ENCODE measurements around the gene HOXD11.

The HOXD11 gene

DNA sequence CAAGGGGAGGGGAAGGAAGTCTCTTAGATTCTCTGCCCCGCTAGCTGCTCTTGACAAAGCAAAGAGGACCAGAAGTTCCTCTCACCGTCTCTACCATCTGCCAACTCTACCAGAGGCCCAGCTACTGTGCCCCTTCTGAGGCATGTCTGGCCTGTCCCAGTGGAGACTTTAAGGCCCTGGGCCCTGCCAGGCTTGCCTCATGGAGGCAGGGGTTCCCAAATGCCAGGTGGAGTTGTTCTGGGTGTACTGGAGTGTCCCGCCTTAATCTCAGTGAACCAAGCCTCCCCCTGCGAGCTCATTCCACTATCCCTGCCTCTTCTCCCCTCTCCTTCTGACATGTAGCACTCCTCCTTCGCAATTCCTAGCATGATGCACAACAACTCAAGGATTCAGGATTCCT, 5.2 kb upstream of the HOXD11 start:
- in situ Hi-C loops (cut with HindIII; ENCODE audit: low pct_ligation_motif_present, low pct_unique_long_range_greater_than_20kb, low sequenced_read_pairs) = no loop called here

DNA sequence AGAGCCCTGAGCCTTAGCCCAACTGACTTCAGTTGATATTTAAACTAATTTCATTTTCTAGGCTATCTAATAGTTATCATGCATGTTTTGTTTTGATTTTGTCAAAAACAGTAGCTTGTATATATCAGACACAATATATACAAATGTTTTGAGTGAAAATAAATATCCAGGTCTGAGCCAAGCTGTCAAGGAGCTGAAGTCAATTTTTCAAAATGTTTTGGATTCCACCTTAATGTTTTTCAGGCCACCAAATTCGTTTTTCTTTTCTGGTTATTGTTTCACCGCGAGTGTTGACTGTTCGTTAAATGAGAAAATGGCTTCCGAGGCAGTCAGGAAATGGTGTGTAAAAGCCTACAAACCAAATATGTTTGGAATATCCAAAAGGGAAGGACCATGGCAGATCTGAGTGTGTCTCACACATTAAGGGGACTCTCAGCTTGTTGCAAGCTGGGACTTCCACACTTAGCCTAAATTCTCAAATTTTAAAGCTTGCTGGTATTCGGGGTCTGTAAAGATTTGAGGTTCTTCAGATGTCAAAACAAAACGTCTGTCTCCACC, 4.7 kb upstream of the HOXD11 start:
- DNase-seq = no peak
- in situ Hi-C loops (cut with HindIII; ENCODE audit: low pct_ligation_motif_present, low pct_unique_long_range_greater_than_20kb, low sequenced_read_pairs) = no loop called here

More for the DNA sequence above, 5.2 kb upstream of the HOXD11 start:
- no peak for DNase-seq

- DNase-seq = no peak
- in situ Hi-C loops (cut with HindIII; ENCODE audit: low pct_ligation_motif_present, low pct_unique_long_range_greater_than_20kb, low sequenced_read_pairs) = no loop called here
Measured at GRCh38 chr2:176103194-176103593, 3.9 kb upstream of the HOXD11 start.

DNA sequence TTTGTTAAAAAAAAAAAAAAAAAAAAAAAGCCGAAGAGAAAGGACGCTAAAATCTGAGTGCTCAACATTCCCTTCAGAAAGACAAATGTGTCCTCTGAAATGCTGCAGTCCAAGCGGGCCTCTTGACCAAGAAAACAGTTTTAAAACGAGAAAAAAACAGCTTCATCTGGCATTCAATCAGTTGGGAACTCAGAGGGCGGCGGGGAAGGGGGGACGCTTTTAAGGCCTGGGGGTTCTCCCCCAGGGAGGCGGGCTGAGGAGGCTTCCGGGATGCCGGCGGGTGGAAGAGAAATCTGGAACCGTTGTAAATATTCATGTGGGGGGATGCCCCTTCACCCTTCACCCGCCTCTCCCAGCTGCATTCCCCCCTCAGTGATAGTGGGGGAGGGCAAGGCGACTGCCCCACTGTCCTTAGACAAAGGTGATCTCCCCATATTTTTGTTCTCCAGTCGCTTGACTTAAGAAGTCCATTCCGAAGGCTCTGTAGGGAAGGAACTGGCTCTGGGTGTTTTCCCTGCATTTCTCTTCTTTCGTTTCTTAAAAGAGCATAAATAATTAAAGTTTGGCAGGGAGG, 3.3 kb upstream of the HOXD11 start:
- DNase-seq = no peak
- in situ Hi-C loops (cut with HindIII; ENCODE audit: low pct_ligation_motif_present, low pct_unique_long_range_greater_than_20kb, low sequenced_read_pairs) = no loop called here

GRCh38 chr2:176104316-176105077, 2.6 kb upstream of the HOXD11 start:
- peak; percentile 93 for DNase-seq
- in situ Hi-C loops (cut with HindIII; ENCODE audit: low pct_ligation_motif_present, low pct_unique_long_range_greater_than_20kb, low sequenced_read_pairs) = no loop called here

DNA sequence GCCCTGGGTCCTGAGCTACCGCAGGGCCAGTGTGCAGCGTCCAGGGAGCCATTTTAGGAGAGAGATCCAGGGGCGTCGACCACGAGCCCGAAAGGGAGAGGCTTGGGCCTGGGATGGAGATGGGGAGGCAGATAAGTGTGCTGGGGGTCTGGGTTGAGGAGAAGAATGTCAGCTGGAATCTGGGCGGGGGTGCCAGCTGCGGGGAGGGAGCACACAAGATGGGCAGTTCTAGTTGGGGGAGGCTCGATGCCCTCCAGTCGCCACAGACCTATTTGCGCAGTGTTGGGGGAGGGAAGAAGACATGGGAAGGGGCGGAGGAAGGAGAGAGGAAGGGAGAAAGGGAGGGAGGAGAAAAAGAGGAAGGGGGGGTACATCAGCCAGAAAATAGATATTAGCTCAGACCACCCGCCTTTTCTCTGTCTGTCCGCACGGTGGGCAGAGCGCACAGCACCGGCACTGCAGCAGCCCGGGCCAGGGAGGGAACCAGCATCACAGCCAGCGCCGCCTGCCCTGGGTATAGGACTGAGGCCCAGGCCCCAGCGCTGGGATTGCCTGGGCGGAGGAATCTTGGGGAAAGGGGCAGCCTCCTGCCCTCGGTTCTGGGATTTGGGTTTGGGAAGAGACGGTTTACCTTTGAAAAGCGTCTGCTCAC, 1.9 kb upstream of the HOXD11 start:
- no peak for DNase-seq
- in situ Hi-C loops (cut with HindIII; ENCODE audit: low pct_ligation_motif_present, low pct_unique_long_range_greater_than_20kb, low sequenced_read_pairs) = no loop called here

- in situ Hi-C loops (cut with HindIII; ENCODE audit: low pct_ligation_motif_present, low pct_unique_long_range_greater_than_20kb, low sequenced_read_pairs) = no loop called here
- no peak for DNase-seq
Measured at GRCh38 chr2:176105730-176106580, 1.1 kb upstream of the HOXD11 start.

- DNase-seq = no peak
- in situ Hi-C loops (cut with HindIII; ENCODE audit: low pct_ligation_motif_present, low pct_unique_long_range_greater_than_20kb, low sequenced_read_pairs) = no loop called here
Measured at GRCh38 chr2:176107731-176108181, 676 bp downstream of the HOXD11 start.

DNA sequence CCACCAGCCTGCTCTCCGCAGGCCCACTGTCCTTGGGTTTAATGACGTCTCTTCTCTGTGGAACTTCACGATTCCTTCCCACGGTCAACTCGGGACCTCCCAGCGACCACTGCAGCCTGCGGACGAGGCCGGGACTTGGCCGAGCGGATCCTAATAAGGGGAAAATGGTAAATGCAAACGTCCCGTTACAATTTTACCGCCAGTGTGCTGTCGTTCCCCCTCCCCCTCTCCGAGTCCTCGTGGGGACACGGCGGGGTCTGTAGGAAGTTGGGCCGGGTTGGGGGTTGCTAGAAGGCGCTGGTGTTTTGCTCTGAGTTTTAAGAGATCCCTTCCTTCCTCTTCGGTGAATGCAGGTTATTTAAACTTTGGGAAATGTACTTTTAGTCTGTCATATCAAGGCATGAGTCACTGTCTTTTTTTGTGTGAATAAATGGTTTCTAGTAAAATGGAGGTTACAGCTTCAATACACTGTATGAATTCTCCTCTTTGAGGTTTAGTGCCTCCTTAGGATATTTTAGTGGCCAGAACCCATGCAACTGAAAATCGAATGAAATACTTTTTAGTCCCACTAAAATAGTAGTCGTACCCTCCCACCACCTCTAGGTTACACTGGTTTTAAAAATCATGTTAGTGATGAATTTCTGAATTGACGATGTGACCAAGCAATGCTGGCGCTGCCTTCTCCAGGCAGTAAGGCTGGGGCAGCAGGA, 2.3 kb downstream of the HOXD11 start:
- in situ Hi-C loops (cut with HindIII; ENCODE audit: low pct_ligation_motif_present, low pct_unique_long_range_greater_than_20kb, low sequenced_read_pairs) = no loop called here

GRCh38 chr2:176109946-176110345, 2.9 kb downstream of the HOXD11 start:
- no peak for DNase-seq
- in situ Hi-C loops (cut with HindIII; ENCODE audit: low pct_ligation_motif_present, low pct_unique_long_range_greater_than_20kb, low sequenced_read_pairs) = no loop called here

More for the DNA sequence above, 2.3 kb downstream of the HOXD11 start:
- DNase-seq = no peak

DNA sequence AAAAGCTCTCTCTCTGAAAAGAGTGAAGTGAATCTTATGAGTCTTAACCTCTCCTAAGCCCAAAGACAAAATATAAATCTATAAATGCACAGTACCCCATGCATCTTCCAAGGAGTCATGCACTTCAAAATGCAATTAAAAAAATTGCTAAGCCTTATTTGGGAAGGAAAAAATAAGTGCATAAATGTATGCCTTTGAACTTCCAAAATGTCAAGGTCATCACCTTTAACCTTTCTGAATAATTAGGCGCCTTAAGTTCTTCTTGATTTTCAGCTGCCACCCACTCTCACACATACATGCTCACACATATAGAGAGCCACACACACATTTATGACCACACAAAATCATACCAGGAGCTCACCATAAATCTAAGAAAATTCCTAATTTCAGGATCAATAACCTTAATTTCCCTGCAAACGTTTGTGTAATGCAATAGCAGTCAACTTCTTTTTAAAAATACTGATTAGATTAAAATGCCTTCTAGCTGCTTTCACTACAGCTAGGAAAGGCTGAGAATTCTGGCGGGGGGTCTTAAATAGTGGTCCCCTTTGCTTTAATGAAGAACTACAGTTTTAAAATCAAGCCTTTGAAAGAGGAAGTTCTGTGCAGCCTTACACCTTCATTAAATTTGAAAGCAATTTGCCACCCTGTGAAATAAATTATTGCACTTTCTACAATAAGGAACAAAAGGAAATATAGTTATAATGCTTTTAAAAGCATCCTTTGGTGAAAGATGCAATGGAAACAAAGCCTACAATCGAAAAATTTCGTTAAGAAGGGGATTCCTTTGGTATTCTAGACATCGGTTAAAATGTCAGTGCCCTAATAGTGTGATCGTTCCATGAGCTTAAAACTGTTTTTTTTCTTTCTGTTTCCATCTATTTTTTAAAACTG, 3.6 kb downstream of the HOXD11 start:
- DNase-seq = no peak

DNA sequence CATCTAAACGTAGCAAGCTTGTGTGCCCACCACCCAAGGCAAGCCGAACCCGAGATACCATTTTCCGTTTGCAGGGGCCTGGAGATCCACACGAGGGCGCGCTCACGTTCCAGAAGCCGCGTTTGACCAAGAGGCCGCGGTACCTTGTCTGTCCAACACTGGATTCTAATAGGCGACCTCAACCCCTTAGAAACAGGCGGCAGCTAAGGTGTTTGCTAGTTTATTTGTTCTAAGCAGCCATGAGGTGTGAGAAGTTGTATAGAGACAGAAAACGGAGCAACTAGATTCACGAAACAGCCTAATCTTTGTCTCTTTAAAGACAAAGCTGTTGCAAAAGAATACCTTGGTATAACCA, 4.2 kb downstream of the HOXD11 start:
- DNase-seq = peak; percentile 78
- in situ Hi-C loops (cut with HindIII; ENCODE audit: low pct_ligation_motif_present, low pct_unique_long_range_greater_than_20kb, low sequenced_read_pairs) = no loop called here

More for the DNA sequence above, 3.6 kb downstream of the HOXD11 start:
- in situ Hi-C loops (cut with HindIII; ENCODE audit: low pct_ligation_motif_present, low pct_unique_long_range_greater_than_20kb, low sequenced_read_pairs) = no loop called here

DNA sequence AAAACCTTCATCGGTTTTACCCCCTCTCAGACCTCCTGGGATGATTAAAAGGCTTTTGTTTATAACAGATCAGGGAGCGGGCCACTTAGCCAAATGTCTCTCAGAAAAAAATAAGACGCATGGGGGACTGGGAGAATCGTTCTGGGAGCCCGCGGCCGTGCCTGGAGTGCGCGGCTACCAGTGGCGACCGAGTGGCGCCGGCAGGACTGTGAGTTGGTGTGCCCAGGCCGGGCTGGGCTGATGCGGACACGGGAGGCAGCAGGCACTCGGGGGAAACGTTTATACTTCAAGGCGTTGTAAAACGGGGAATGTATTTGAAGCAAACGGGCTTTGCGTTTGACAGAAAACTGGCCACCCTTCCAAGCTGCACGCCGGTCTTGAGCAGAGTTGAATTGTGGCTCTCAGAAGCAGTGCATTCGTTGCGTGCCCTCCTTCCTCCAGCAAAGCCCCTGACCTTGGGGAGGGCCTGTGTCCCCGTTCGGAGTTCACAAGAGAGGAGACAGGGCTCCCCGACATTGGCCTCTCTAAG, 4.8 kb downstream of the HOXD11 start:
- in situ Hi-C loops (cut with HindIII; ENCODE audit: low pct_ligation_motif_present, low pct_unique_long_range_greater_than_20kb, low sequenced_read_pairs) = no loop called here
- DNase-seq = no peak

DNA sequence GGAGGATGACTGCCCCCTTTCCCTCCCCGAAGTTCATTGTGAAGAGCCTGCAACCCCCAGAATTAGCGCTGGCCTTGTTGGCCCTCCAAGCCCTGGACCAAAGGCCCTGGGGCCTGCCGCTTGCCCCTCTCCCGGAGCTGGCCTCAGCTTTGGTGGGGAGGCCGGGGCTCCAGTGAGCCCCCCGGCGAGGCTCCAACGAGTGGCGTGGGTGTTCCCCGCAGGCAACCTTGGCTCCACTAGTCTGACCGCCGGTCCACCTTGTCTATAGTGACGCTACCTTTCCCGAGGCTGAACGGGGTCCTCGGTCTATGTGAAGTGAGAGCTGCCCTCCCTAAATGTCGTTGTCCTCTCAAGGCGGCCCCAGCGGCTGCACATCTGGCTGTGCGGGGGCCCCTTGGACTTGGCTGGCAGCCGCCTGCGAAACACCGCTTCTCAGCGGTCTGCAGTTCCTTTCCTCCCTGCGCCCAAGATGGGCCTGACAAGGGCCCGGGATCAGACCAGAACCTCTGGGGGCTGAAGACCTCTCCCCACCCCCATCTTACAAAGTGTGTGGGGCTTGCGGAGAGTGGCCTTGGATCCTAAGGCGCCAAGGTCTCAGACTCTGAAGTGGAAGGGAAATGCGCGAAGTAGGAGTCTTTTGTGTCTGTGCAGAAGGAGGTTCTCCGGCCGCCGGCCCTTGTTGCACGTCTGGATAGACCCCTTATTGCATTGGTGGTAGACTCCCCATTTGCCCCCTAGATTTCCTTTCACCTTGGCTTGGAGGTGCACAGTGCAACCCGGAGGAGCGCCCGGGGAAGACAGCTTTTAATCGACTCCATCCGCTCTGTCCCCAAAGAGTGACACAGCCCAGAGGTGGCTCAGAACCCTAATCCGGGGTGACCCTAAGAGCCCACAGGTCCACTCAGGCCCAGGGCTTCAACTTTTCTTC, 5.6 kb downstream of the HOXD11 start:
- in situ Hi-C loops (cut with HindIII; ENCODE audit: low pct_ligation_motif_present, low pct_unique_long_range_greater_than_20kb, low sequenced_read_pairs) = no loop called here
- no peak for DNase-seq

DNA sequence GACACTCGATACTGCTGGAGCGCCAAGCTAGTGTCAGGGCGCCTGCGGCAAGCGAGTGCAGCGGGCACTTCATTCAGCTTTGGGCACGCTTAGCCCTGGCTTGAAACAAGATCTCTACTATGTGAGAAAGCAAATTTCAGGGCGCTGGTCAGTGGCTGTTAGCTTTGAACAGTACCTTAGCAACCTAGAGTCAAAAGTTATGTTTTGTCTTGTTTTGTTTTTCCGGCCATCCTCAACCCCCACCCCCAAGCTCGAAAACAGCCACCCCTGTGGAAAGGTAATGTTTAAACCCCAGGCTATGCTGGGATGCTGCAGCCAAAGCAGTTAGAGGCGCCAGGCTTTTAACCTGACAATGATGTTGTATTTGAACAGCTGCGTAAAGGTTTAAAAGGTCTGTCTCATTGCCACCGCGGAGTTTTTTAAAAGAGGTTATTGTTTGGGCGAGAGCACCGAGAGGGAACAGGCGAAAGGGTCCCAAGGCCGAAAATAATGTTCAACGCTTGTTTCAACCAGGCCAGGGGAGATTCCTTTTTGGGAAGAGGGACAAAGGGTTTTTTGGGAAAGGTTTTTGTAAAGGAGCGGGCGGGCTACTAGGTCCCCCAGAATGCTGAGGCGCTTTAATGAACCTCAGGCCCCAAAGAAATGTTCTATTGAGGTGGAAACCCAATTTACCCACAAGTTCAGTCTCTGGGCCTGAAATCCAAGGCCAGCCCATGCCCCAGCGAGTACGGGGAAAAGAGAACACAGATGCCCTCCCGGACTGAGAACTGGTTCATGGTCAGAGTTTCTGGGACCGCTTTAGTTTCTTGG, 7.2 kb downstream of the HOXD11 start:
- in situ Hi-C loops (cut with HindIII; ENCODE audit: low pct_ligation_motif_present, low pct_unique_long_range_greater_than_20kb, low sequenced_read_pairs) = no loop called here
- no peak for DNase-seq
